OCI-LY1 (cell line): ENCODE data around the gene CCNA1.

ENCODE experiments used
- CTCF ChIP-seq: fragments of 200-600 bp; sonication (generic), shearing (Covaris generic); IDR thresholded peaks from 2 replicates; pipeline ENCODE4 v1.5.1; 2017; ENCODE audit warnings: mild to moderate bottlenecking, antibody characterized with exemption, low read length, moderate library complexity, mixed read lengths
- EZH2 ChIP-seq: fragments of 200-600 bp; sonication (generic), shearing (Covaris generic); IDR thresholded peaks from 2 replicates; pipeline ENCODE4 v1.8.0; 2017; ENCODE audit warnings: borderline replicate concordance, mixed run types, mild to moderate bottlenecking, antibody characterized with exemption, low read length, moderate library complexity, mixed read lengths

- TF ChIP-seq EZH2 (no peak), CTCF (no peak)
These were observed 19.1 kb upstream of the CCNA1 start for GRCh38 chr13:36413161-36413560.
